Kidney epithelial cell (primary cell): Measurements from ENCODE around the gene GRIN2D. TPM values are rescaled to one million over a fixed set of nuclear protein-coding genes. Genes with fewer than 3 reads are reported as not detected.

Experiments
- DNase-seq: peaks from one replicate; pipeline ENCODE4 v3.0.0-alpha.2; 2010; ENCODE audit warnings: low read depth
- H3K27me3 ChIP-seq: 2 replicates; pipeline ENCODE4 v1.6.0; 2011; ENCODE audit warnings: low read length; ENCODE audit not compliant: control insufficient read depth, insufficient read depth
- H3K36me3 ChIP-seq: 2 replicates; pipeline ENCODE4 v1.5.1; 2011; ENCODE audit warnings: low read length; ENCODE audit not compliant: control insufficient read depth, insufficient read depth
- H3K4me3 ChIP-seq: 2 replicates; pipeline ENCODE4 v1.5.1; 2011; ENCODE audit warnings: low read depth, mild to moderate bottlenecking, control low read depth, low read length
- CTCF ChIP-seq: IDR thresholded peaks from 2 replicates; pipeline ENCODE4 v1.5.1; 2011; ENCODE audit warnings: mild to moderate bottlenecking, moderate library complexity, low read length, control low read depth, inconsistent platforms; ENCODE audit not compliant: insufficient read depth, poor library complexity, severe bottlenecking
- total RNA-seq: library from RNA; depleted of rRNA; stranded (reverse); fragments of >200 nt; gene quantifications from 2 replicates; pipeline ENCODE4 v1.2.3, GENCODE V29; 2015

GRIN2D gene
- total RNA-seq, 1 donor from 2014 or later: 0.63 TPM

DNA sequence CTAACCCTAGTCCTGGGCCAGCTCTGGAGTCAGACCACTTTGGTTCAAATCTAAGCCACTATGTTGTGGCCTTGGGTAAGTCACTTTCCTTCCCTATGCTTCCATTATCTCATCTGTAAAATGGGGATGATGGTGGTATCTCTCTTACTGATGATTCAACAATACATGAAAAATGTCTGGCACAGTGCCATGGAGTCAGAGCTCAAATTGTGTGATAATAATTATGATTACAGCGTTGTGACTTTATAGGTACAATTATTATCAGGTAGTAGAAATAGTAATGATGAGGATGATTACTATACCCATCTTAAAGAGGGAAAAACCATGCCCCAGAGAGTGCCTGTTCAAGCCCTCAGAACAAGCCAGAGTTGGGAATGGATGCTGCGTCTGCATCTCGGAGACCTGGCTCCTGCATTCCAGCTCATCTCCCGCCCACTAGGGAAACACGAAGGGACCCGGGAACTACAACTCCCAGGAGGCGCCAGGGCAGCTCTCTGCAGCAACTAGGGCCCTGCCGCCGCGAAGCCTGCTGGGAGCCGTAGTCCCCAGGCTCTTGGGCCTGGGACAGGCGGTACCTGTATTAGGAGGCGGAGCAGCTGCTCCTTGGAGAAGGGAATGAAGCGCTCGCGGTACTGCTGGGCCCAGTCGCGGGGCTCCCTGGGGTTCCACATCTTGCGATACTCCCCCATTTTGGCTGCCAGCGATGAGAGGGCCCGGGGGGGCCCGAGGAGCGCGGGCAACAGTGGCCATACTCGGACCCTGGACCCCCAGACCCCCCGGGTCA lies 30.6 kb upstream of the GRIN2D start:
- DNase-seq: peak; percentile 75
- peak overlapping the region; percentile 47 for H3K4me3 ChIP-seq
- no peaks in the 10 kb centered on the region for H3K36me3 ChIP-seq
- H3K27me3 ChIP-seq: no peaks in the 10 kb centered on the region
- no peak for TF ChIP-seq CTCF

GRCh38 chr19:48363500-48363809 lies 30.0 kb upstream of the GRIN2D start:
- no peak for TF ChIP-seq CTCF
- H3K27me3 ChIP-seq: no peaks in the 10 kb centered on the region
- peak overlapping the region; percentile 47 for H3K4me3 ChIP-seq
- no peak for DNase-seq
- H3K36me3 ChIP-seq: no peaks in the 10 kb centered on the region

DNA sequence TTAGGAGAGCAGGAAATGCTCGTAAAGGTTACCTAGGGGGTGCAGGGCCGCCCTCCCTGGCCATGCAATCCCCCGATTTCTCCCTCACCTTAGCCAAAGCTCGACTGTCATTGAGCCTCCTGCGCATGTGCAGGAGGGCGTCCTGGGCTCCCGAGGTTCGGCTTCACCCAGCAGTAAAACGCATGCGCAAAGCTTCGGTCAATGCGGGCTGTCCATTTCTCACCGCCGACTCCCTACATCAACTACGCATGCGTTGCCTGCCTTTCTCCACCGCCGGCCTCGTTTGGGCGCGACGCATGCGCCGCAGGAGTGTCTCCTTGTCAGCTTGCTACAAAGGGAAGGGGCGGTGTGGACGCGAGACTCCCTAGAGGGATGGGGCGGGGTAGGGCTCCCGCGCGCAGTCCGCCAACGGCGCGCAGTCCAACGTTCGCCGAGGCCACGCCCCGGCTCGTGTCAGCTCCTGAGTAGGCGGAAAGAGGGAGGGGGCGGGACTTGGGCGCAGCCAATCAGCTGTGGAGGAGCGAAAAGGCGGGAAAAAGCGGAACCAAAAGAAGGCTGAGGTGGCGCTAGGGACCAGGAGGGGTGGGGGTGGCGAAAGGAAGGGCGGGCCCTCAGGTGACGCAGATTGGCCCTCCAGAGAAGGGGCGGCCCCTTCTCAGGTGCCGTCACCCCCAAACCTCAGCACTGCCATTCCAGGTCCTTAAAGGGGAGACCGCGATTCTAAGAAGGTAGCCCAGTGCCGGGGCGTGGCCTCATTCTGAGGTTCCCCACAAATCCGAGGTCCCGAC lies 29.5 kb upstream of the GRIN2D start, which contains the start of the genes SYNGR4 and TMEM143:
SYNGR4 (plus strand) TSS at position 558 of the 788 bp plus-strand sequence. CDS start 1,476 bp downstream, outside the sequence.
TMEM143 (minus strand) TSS at position 131 of the 788 bp plus-strand sequence; CDS start at position 111, 20 bp downstream.
- no peaks in the 10 kb centered on the region for H3K27me3 ChIP-seq
- DNase-seq: peak; percentile 97
- H3K36me3 ChIP-seq: no peaks in the 10 kb centered on the region
- TF ChIP-seq CTCF: no peak
- H3K4me3 ChIP-seq: peak within 1 kb of the TSS; percentile 47

DNA sequence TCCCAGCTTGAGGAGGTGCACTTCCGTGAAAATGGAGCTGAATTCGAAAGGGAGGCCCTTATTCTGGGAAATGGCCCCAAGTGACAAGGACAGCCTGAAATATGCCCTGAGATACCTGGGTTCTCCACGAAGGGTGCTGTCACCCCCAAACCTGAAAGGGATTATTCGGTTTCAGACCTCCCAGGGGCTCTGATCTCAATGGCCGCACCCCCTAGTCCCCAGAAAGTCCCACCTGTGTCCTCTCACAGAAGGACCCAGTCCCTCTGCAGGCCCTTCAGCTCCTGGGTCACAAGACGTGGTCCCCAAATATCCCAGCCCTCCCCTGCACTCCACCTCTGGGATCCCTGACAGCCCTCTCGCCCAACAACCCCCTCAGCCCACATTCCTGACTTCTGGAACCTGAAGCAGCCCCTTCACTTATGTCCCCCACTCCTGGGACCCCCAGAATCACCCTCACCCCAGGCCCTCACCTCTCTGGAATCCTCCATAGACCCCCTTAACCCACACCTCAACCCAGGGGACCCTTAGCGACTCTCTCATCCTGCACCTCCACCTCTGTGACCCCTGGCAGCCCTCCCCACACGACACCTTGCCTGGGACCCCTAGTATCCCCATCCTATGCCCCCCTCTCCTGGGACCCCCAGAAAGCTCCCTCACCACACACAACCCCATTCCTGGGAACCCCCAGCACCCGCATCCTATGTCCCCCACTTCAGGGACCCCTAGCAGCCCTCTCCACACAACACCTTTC lies 28.7 kb upstream of the GRIN2D start:
- DNase-seq: no peak

GRCh38 chr19:48365602-48366001 lies 27.9 kb upstream of the GRIN2D start:
- no peak for DNase-seq
- Histone ChIP-seq H3K4me3 (no peak overlapping the region), H3K27me3 (no peaks in the 10 kb centered on the region), H3K36me3 (no peaks in the 10 kb centered on the region)
- no peak for TF ChIP-seq CTCF

More for the DNA sequence above, 28.7 kb upstream of the GRIN2D start:
- Histone ChIP-seq H3K36me3 (no peaks in the 10 kb centered on the region), H3K27me3 (no peaks in the 10 kb centered on the region), H3K4me3 (peak overlapping the region; percentile 17)
- TF ChIP-seq CTCF: no peak
